HG03108 (cell line): Measurements from ENCODE around the gene PIANP.
"Not testable (repeated sequence)": the region's sequence is repeated elsewhere in the genome, so short reads cannot be mapped to it uniquely, and the experiment has no call there.

Experiments used
- ATAC-seq: cut with Tn5 transposase; IDR thresholded peaks from one replicate; pipeline ENCODE4 v1.9.1; 2021; ENCODE audit warnings: moderate library complexity; ENCODE audit not compliant: unreplicated experiment

PIANP gene

DNA sequence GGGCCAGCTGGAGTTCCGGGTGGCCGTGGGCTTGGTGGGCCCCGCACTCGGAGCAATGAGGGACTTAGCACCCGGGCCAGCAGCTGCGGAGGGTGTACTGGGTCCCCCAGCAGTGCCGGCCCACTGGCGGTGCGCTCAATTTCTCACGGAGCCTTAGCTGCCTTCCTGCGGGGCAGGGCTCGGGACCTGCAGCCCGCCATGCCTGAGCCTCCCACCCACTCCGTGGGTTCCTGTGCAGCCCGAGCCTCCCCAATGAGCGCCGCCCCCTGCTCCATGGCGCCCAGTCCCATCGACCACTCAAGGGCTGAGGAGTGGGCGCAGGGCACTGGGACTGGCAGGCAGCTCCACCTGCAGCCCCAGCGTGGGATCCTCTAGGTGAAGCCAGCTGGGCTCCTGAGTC lies 7.7 kb upstream of the PIANP start:
- ATAC-seq = not testable (repeated sequence)

DNA sequence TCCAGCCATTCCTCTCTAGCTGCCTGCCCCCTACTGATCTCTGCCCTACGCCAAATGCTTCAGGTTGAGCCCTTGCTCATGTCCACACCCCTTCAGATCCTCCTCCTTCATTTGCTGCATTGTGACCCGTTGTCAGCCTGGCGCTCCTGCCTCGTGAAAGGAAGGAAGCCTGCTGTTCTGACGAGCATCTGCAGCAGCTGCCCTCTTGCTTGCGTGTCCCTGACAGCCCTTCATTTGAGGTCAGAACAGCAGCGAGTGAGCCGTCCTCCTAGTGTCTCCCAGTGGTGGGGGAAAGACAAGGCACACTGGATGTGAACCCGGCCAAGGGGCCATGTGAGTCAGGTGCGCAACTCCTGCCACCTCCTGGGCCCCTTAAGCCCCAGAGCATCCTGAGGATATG lies 3.0 kb upstream of the PIANP start:
- ATAC-seq = no peak

DNA sequence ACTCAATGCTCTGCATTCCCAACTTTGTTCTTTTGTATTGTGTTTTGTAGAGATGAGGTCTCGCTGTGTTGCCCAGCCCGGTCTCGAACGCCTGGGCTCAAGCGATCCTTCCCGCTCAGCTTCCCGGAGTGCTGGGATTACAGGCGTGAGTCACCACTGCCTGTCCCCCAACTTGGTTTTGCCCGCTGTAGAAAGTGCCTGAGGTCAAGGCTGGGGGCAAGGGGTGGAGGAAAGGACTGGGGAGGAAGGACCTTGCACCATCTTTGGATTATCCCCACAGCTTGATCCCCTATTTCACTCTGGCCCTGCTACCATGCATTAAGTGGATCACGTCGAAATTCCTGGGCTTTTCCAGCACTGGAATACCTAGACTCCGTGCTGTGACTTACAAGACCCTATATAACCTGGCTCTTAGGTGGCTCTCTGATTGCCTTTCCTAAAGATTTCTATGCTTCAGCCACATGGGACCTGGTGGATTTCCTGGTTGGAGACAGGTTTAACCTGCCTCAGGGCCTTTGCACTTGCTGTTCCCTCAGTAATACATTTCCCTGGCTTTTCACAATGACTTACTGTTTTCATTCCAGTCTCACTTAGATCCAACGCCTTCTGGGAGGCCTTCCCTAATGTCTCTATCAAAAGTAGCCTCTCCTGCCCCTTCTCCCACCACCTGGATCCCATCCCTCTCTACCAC lies 608 bp upstream of the PIANP start:
- no peak for ATAC-seq

DNA sequence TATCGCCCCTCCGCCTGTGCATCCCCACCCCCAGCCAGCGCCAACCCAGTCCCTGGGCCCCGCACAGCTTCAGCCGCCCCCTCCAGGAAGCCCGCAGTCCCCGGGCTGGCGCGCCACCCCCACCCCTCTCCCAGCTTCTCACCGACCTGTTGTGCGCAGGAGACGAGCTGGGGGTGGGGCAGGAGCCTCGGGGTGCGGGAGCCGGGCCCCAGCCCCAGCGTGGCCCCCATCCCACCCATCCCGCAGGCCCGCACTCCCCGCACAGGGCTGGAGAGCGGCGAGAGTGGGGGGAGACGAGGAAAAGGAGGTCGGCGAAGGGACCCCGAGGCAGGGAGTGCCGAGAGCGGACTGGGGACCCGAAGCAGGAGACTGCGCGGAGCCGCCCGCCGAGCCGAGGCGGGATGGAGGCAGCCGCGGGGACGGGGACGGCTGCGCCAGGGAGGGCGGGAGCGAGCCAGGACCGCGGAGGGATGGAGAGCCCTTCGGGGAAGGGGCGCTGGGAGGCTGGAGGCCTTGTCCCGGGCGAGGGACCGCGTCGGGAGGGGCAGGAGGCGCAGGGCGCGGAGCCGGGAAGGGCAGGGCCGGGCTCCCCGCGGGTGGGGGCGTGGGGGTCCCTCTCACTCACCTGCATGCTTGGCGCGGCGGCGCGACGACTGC lies 498 bp downstream of the PIANP start:
- ATAC-seq = no peak

DNA sequence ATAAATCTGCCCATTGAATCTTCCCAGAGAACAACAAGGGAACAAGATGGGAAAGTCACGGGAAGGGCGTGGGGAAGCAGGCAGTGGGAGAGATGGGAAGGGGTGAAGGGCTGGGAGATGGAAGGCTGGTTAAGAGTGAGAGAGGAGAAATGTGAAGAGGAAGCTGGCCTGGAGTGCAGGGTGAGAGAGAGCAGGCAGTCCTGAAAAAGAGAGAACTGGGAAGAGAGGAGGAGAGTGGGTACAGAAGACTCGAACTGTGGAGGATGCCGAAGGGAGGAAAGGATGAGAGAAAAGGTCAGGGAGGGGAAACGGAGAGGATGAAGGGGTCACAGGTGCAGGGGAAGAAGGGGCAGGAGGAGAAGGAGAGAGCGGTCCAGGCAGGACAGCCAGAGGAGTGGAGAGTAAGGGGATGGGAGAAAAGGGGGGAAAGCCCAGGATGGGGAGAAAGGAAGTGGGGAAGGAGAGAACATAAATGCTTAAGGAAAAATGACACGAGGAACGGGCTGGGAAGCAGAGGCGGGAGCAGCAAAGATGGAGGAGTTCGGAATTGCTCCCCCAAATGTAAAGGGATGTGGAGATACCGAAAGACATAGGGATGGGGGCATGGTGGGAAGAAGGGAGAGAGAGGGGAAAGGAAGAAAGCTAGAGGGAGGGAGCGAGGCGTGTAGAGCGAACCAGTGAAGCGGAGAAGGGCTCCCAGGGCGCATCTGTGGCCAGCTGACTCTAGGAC lies 1.2 kb downstream of the PIANP start:
- ATAC-seq = no peak

DNA sequence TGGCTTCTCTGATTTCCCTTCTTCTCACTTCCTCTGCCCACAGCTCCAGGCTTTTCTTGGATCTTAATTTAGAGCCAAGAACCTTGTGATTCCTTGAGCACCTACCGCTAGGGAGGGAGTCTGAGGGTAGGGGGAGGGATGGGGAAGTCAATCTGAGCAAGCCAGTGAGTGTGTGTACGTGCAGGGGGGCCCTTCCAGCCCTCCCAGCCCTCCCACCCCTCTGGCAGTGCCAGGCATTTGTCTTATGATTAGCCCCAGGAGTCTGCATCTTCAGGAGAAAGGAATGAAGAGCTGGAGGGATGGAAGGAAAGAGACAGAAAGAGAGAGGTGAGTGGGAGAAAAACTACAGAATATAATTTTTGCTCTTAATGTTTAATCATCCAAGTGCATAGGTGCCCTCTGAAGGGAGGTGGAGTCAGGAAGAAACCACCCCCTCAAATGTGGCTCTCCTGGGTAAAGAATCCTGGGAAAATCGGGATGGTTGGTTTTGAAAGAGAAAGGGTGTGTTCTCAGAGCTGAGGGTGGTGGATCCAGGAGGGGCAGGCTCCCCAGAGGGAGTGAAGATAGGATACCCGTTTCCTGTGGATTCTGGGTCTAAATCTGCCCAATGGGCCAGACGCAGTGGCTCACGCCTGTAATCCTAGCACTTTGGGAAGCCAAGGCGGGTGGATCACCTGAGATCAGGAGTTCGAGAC lies 2.1 kb downstream of the PIANP start:
- no peak for ATAC-seq

DNA sequence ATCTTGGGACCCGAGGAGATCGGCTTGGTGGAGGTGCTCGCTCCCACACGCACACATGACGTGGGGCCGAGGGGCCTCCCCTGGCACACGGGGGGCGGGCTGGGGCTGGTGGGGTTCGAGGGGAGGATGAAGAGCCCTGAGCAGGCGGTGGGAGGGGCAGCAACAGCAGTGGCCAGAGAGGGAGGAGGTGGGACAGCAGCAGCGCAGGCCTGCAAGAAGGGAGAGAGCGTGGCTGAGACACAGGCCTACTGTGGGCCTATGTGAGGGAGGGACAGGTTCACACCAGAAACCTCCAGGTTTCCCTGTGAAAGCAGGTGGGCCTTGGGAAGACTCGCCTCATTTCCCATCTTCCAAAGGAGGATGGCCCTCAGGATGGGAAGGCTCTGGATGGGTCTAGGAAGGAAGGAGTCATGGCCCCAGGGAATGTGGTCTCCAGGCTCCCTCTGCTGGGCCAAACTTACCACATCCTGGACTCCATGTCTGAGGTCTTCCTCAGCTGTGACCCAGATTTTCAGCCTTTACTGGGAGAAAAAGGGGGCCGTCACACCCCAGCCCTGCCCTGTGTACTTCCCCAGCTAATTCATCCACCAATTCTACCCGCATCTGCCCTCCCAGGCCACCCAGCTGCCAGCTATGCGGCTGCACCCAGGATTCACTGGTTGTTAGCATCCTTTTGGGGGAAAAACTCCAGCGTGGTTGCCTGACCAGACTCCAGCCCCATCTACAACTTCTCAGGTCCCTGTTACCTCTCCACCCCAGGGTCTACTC lies 2.8 kb downstream of the PIANP start:
- no peak for ATAC-seq

DNA sequence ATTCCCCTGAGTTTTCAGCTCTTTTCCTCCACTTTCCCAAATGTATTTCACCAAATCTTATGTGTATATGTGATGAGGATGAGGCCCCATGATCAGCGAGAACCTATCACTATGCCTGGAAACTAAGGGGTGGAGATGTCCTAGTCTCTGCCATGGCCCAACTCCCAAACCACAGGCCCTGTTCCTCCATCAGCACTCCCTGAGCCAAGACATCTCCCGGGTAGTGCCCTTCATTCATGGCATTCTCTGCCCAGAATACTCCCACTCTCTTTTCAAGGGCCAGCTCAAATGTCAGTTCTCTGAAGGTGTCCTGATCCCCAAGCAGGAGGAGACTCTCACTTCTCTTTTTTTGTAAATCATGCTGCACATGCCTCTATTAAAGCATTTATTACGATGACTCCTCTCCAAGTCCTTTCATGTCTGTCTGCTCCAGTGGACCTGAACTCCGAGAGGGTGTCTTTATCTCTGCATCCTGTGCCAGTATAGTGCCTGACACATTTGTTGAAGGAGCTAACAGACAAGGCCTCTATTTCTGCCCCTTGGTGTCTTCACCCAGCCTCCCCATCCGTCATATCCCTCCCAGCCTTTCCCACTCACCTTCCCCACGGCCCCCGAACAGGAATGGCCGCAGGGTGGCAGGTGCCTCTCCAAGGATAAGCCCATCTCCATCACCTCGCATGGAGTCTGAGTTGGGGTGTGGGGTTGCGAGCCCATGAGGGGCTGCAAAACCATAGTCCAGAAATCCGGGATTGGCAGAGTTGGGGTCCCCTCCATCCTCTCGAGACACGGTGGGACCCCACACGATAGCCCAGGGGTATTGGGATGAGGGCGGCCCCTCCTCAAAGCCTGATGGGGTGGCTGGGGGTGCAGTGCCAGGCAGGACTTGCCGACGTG lies 3.7 kb downstream of the PIANP start:
- no peak for ATAC-seq

DNA sequence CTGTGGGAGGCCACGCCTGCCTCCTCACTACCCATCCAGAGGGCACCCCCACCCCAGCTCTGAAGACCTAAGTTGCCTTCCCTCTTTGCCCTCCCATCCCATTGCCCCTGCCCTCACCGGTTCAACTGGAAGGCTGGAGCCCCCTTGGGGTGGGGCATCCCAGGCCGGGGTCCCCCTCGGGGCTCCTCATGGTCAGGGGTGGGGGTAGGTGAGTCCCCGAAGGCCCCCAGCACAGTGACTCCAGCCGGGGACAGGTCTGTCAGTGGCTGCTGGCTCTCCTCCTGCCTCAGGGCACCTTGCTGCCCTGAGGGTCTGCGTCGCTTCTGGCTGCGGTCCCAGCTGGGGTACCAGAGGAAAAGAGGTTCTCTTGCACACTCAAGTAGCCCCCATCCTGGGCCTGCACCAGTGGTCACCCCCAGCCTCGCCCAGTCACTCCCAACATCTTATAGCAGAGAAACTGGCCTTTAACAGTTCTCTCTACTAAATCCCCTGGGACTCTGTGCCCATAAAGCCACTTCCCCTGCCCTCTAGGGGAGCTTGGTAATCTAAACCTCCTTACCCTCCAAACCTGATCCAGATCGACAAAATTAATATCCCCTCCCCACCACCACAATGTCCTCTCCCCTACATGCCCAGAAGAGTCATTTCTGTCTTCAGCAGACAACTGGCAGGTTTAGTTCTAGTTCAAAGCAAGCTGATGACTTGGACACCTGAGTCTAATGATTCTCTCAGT lies 5.1 kb downstream of the PIANP start:
- ATAC-seq = no peak

DNA sequence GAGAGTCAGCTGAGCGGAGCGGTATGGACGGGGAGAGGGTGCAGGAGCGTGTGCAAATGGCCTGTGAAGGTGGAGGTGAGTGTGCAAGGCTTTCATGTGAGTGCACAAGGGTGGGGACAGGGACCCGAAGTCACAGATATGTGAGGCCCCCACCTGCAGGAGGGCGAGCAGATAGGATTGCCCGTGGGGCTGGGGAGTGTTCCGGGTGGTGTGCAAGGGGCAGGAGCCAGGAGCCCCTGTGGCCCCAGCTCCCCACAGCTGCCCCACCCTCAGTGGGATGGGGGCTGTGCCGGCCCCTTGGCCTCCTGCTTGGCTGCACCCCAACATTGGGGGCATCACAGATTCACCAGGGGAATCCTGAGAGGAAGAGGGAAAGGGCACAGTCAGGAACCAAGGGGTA lies 5.9 kb downstream of the PIANP start:
- ATAC-seq = no peak

DNA sequence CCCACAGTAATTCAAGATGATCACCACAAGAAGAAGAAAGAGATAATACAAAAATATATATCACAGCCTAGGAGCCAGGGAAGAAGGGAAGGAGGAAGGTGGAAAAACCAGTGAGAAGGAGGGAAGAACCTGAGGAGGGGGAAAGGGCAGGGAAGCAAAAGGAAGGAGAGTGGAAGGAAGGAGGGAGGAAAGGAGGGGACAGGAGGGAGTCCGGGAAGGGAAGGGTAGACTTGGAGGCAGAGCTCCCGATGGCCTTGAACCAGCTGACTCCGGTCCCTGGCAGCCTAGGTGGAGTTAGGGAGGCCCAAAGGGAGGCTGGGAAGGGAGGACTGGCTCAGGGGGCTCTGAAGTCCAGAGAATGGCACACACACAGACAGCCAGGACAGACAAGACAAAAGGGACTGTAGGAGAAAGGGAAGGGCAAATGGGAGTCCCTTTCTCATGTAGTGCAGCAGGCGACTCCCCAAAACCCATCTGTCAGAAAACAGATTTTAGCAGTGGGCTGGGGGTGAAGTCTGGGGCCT lies 6.7 kb downstream of the PIANP start:
- ATAC-seq = no peak

DNA sequence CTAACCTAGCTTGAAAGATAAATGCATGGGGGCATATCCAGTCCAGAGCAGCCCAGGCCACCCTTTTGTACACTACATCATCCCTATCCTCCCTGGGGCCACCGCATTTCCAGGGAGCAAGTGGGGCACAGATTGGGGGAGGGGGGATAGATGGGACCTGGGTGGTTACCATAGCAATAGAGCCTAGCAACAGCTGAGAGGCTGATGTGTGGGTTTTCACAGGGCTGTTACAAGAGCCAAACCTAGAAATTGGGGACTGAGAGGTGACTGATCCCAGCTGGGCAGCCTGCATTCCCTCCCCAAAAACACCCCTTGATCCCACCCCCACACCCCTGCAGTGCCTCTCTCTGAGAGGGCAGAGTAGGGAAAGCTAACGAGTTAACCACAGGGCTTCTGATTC lies 7.7 kb downstream of the PIANP start:
- ATAC-seq = no peak

DNA sequence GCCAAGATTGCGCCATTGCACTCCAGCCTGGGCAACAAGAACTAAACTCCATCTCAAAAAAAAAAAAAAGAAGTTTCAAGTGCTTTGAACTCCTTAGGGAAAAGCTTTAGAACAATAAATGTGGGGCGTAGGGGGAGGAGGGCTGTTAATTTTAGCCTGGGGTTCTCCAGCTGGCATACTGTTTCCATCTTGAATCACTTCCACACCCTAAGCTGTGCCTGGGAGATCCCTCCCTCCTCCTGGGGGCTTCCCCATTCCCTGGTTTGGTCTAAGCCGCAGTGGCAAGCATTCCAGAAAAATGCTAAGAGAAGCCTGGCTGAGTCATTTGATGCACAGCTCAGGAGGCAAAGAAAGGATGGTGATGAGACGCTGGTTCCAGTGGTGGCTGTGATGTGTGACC lies 9.1 kb downstream of the PIANP start:
- no peak for ATAC-seq

DNA sequence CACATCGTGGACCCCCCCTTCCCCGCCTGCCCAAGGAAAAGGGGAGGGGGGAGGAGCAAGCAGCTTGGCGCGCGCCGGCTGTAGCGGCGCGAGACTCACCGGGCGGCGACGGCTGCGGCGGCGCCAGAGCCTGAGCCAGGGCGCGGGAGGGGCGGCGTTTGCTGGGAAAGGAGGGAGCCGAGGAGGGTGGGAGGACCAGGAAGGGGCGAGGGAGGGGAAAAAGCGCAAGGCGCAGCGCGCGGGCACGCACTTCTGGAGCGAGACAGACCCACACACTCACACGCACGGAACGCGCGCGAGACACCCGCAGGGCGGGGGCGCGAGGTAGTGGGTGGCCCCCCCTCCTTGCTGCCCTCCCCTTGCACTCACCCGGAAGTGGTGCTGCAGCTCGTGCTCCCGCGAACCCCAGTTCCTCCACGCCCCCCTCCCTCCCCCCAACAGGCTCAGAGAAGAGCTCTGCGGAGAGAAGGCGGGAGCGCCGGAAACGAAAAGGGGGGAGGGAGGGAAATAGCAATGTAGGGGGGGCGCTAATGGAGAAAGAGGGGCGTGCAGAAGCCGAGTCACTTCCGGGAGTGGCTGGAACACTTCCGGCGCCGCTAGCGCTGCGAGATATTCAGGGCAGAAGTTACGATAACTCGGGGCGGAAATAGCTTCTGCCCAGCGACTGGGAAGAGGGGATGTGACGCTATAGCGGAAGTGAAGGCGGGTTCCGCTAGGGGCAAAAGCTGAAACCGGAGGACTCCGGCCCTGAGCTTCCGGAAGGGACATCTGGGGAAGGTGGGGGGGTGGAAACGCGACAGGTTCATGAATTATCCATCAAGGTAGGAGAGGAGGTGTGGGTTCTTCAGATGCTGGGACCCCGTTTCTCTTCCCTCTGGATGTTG lies 11.4 kb downstream of the PIANP start, which contains the start of gene ZNF384:
TSS of gene ZNF384 (minus strand) at position 377 of the 884 bp plus-strand sequence. CDS start 9,855 bp downstream, outside the sequence.
- peak; percentile 85 for ATAC-seq

DNA sequence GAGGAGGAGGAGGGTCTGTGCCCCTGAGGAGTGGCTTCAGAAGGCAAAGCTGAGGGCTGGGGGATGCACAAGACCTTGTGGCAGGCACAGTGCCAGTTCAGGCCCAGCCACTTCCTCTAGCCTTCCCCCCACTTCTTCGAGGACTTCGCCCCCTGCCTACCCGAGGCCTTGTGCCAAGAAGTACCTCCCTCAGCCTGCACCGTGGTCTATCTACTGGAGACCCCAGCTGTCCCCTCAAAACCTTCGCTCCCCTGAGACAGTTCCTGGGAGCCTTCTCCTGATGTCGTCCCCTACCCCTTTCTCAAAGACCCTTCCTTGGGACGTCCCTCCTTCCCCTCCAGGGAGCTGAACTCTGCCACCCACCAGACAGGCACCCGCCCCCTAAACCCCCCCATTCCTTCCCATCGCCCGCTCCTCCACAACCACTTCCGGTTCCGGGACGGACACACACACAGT lies 12.0 kb downstream of the PIANP start:
- ATAC-seq = peak; percentile 27

DNA sequence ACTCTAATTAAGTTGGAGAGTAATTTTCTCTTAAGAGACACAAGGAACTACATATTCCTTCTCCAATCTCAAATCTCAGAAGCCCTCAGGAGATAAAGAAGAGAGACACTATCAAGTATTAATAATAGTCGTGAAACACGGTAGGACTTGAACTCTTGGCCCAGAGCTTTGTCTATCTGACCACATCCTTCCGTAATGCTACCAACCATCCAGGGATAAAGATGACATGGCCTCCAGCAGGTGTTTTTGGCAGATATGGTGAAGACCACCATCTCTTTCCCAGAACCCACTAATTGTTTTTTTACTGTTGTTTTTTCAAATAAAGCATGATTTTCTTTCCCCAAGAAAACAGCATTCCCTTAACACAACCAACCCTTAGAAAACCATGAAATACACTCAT lies 14.8 kb downstream of the PIANP start:
- no peak for ATAC-seq

DNA sequence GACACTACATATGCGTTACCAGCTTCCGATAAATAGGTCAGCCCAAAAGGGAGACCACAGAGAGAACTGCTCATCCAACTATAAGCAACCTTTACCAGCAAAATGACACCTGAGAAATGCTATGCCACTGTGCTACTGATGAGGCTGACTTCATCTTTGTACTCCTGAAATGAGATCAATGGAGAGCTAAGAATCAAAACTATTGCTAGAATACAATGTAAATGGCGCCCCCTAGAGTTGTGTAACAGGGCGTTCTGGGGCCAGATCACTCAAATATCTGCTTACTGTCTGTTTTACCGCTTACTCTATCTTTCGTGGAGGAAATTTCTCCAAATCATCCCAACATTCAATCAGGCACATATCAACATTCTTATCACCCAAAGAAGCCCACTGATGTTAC lies 16.0 kb downstream of the PIANP start:
- ATAC-seq = no peak

DNA sequence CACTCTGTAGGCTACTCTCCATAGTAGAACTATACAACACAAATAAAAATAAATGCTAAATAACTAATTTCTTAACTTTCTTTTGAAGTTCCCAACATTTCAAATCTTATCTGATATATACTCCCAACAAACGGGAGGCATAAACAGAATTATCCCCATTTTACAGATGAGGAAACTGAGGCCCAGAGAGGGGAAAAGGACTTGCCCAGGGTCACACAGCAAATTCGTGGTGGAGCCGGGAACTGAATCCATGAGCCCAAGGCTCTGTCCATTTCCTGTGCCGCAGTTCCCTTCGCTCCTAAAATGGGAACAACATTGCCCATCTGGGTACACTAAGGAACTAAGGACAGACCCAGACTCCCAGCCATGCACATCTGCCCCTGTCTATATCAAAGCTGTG lies 23.7 kb downstream of the PIANP start:
- no peak for ATAC-seq
